Natural killer cell (primary cell): Measurements from ENCODE around the gene PPP1R9A. TPM values are rescaled to one million over a fixed set of nuclear protein-coding genes. Genes with fewer than 3 reads are reported as not detected.

ENCODE experiments used
- ATAC-seq, 3 donors: fragments of 150-1000 bp in 2 of 3; fragments of 200-7000 bp in 1 of 3; cut with Tn5 transposase; 1 replicate in 1 of 3; 2 replicates in 2 of 3; pipeline ENCODE4 v1.10.0; 2021; ENCODE audit warnings: mild to moderate bottlenecking in 2 of 3, moderate library complexity in 2 of 3
- DNase-seq, 2 donors: peaks; one replicate each; pipeline versions ENCODE4 v3.0.0 to v3.0.0-alpha.2; 2013 to 2021; ENCODE audit warnings: mixed read lengths in 1 of 2
- H3K27ac ChIP-seq: one replicate; pipeline ENCODE4 v1.5.1; 2013; ENCODE audit warnings: mild to moderate bottlenecking, low read length
- H3K27me3 ChIP-seq: one replicate; pipeline ENCODE4 v1.6.1; 2013; ENCODE audit warnings: low read length; ENCODE audit not compliant: control insufficient read depth, insufficient read depth
- H3K36me3 ChIP-seq: one replicate; pipeline ENCODE4 v1.6.1; 2013; ENCODE audit warnings: low read length; ENCODE audit not compliant: control insufficient read depth, insufficient read depth
- H3K4me1 ChIP-seq: one replicate; pipeline ENCODE4 v1.6.1; 2013; ENCODE audit warnings: low read length; ENCODE audit not compliant: control insufficient read depth, insufficient read depth
- H3K4me3 ChIP-seq: one replicate; pipeline ENCODE4 v1.5.1; 2013; ENCODE audit warnings: low read length
- H3K9me3 ChIP-seq: one replicate; pipeline ENCODE4 v1.6.1; 2013; ENCODE audit warnings: low read length; ENCODE audit not compliant: control insufficient read depth, insufficient read depth
- H3K27ac Mint-ChIP-seq, 2 donors: one replicate each; pipeline ENCODE4 v1.8.0; 2022; ENCODE audit warnings: mild to moderate bottlenecking in 2 of 2, mixed read lengths in 2 of 2, moderate library complexity in 1 of 2
- H3K27me3 Mint-ChIP-seq, 2 donors: one replicate each; pipeline ENCODE4 v1.8.0; 2022; ENCODE audit warnings: low read depth in 2 of 2, mixed read lengths in 2 of 2
- H3K36me3 Mint-ChIP-seq: one replicate; pipeline ENCODE4 v1.8.0; 2022; ENCODE audit warnings: mixed read lengths
- H3K4me1 Mint-ChIP-seq, 2 donors: one replicate each; pipeline ENCODE4 v1.8.0; 2022; ENCODE audit warnings: mixed read lengths in 2 of 2
- H3K4me3 Mint-ChIP-seq: one replicate; pipeline ENCODE4 v1.8.0; 2022; ENCODE audit warnings: mild to moderate bottlenecking, moderate library complexity, mixed read lengths
- H3K9me3 Mint-ChIP-seq, 2 donors: one replicate each; pipeline ENCODE4 v1.8.0; 2022; ENCODE audit warnings: mixed read lengths in 2 of 2
- CTCF ChIP-seq: fragments of 200-600 bp; IDR thresholded peaks from one replicate; pipeline ENCODE4 v1.8.0; 2022; ENCODE audit warnings: antibody characterized with exemption
- WGBS: methylation state at CpG from one replicate; pipeline ENCODE4 v1.1.7; 2013; ENCODE audit warnings: missing lambda C conversion rate; ENCODE audit not compliant: insufficient coverage; 5-methylcytosine and 5-hydroxymethylcytosine counted together
- intact Hi-C: fragments of 100-400 bp; cut with micrococcal nuclease; formaldehyde crosslinking; loops from one replicate; pipeline ENCODE4 v1.14.2; 2022
- total RNA-seq, 4 donors: library from RNA; stranded (reverse); fragments of 120-200 nt in 1 of 4; gene quantifications; one replicate each; pipeline versions ENCODE4 v1.2.3 to v1.2.4, GENCODE V29; 2013 to 2022

The PPP1R9A gene
- total RNA-seq, 3 donors from 2014 or later (not counting 1 experiment from before 2014, with no cell fraction given): 1.6 to 6.0 (median 2.0) TPM

- no peak for TF ChIP-seq CTCF
- no peaks in the 10 kb centered on the region for H3K27me3 ChIP-seq
- intact Hi-C loops: no loop called here
- H3K27ac Mint-ChIP-seq: no peak overlapping the region
- no peaks in the 10 kb centered on the region for H3K36me3 Mint-ChIP-seq
- no peak for DNase-seq
- peaks cover 0 to 4% of the 10 kb centered on the region in 2 donors for H3K4me1 Mint-ChIP-seq
- H3K27ac ChIP-seq: no peak overlapping the region
- no peaks in the 10 kb centered on the region for H3K27me3 Mint-ChIP-seq
- no peak overlapping the region for H3K4me3 Mint-ChIP-seq
- no peaks in the 10 kb centered on the region for H3K9me3 Mint-ChIP-seq
- H3K36me3 ChIP-seq: no peaks in the 10 kb centered on the region
- H3K4me3 ChIP-seq: no peak overlapping the region
- no peaks in the 10 kb centered on the region for H3K9me3 ChIP-seq
- no peak for ATAC-seq
- no peaks in the 10 kb centered on the region for H3K4me1 ChIP-seq
Measured at GRCh38 chr7:95255691-95256090, 348.3 kb downstream of the PPP1R9A start.

GRCh38 chr7:95261895-95262415 lies 354.6 kb downstream of the PPP1R9A start:
- no peak overlapping the region for H3K27ac Mint-ChIP-seq
- no peaks in the 10 kb centered on the region for H3K9me3 Mint-ChIP-seq
- no peaks in the 10 kb centered on the region for H3K9me3 ChIP-seq
- no peak overlapping the region for H3K4me3 Mint-ChIP-seq
- no peak overlapping the region for H3K4me3 ChIP-seq
- TF ChIP-seq CTCF: no peak
- no peaks in the 10 kb centered on the region for H3K36me3 ChIP-seq
- H3K36me3 Mint-ChIP-seq: no peaks in the 10 kb centered on the region
- H3K4me1 Mint-ChIP-seq: peaks cover 0 to 4% of the 10 kb centered on the region in 2 donors
- ATAC-seq (no peak), DNase-seq (no peak)
- H3K4me1 ChIP-seq: no peaks in the 10 kb centered on the region
- intact Hi-C loops: no loop called here
- H3K27me3 Mint-ChIP-seq: no peaks in the 10 kb centered on the region
- no peaks in the 10 kb centered on the region for H3K27me3 ChIP-seq
- no peak overlapping the region for H3K27ac ChIP-seq

GRCh38 chr7:95262875-95263274 lies 355.5 kb downstream of the PPP1R9A start:
- intact Hi-C loops: no loop called here
- no peak for ATAC-seq
- Mint-ChIP-seq H3K27me3 (no peaks in the 10 kb centered on the region), H3K9me3 (no peaks in the 10 kb centered on the region), H3K4me3 (no peak overlapping the region), H3K4me1 (peaks cover 0 to 4% of the 10 kb centered on the region in 2 donors), H3K27ac (no peak overlapping the region), H3K36me3 (no peaks in the 10 kb centered on the region)
- TF ChIP-seq CTCF: no peak
- 80% methylated on average over 1 of the region's 2 CpGs for WGBS
- Histone ChIP-seq H3K27ac (no peak overlapping the region), H3K4me1 (no peaks in the 10 kb centered on the region), H3K27me3 (no peaks in the 10 kb centered on the region), H3K36me3 (no peaks in the 10 kb centered on the region), H3K9me3 (no peaks in the 10 kb centered on the region), H3K4me3 (no peak overlapping the region)
- no peak for DNase-seq

- Histone ChIP-seq H3K4me1 (no peaks in the 10 kb centered on the region), H3K9me3 (no peaks in the 10 kb centered on the region), H3K27ac (no peak overlapping the region), H3K4me3 (no peak overlapping the region), H3K36me3 (no peaks in the 10 kb centered on the region), H3K27me3 (no peaks in the 10 kb centered on the region)
- Mint-ChIP-seq H3K4me3 (no peak overlapping the region), H3K4me1 (no peaks in the 10 kb centered on the region), H3K27ac (no peak overlapping the region), H3K9me3 (no peaks in the 10 kb centered on the region), H3K27me3 (no peaks in the 10 kb centered on the region), H3K36me3 (no peaks in the 10 kb centered on the region)
- no peak for TF ChIP-seq CTCF
- 88% methylated on average over 4 of the region's 4 CpGs for WGBS
- intact Hi-C loops: no loop called here
- ATAC-seq (no peak), DNase-seq (no peak)
Measured at GRCh38 chr7:95263785-95264362, 356.5 kb downstream of the PPP1R9A start.
